Mesenchymal stem cell (in vitro differentiated cells and primary cell): ENCODE measurements around the gene RASA3.

Experiments used
- DNase-seq: peaks from one replicate; pipeline ENCODE4 v3.0.0-alpha.2; 2013
- H2AFZ ChIP-seq: one replicate; pipeline ENCODE4 v1.6.1; 2013; ENCODE audit warnings: low read depth, mild to moderate bottlenecking, control low read depth, inconsistent platforms, low read length, moderate library complexity
- H2AK5ac ChIP-seq: 2 replicates; pipeline ENCODE4 v1.6.1; 2013; ENCODE audit warnings: low read length, moderate library complexity, mild to moderate bottlenecking, inconsistent platforms; ENCODE audit not compliant: severe bottlenecking
- H2BK120ac ChIP-seq: one replicate; pipeline ENCODE4 v1.6.1; 2013; ENCODE audit warnings: low read depth, mild to moderate bottlenecking, inconsistent platforms, low read length, moderate library complexity
- H2BK12ac ChIP-seq, 2 experiments: one replicate each; pipeline ENCODE4 v1.6.1; 2013; ENCODE audit warnings: inconsistent platforms in 2 of 2, low read length in 2 of 2, mild to moderate bottlenecking in 2 of 2, moderate library complexity in 2 of 2, control low read depth in 1 of 2
- H2BK15ac ChIP-seq: one replicate; pipeline ENCODE4 v1.6.1; 2013; ENCODE audit warnings: mild to moderate bottlenecking, low read depth, inconsistent platforms; ENCODE audit not compliant: poor library complexity, severe bottlenecking
- H2BK5ac ChIP-seq: 2 replicates; pipeline ENCODE4 v1.6.1; 2013; ENCODE audit warnings: low read depth, mild to moderate bottlenecking, low read length, control low read depth, inconsistent platforms; ENCODE audit not compliant: poor library complexity, severe bottlenecking
- H3K14ac ChIP-seq, 2 experiments: one replicate each; pipeline ENCODE4 v1.6.1; 2013; ENCODE audit warnings: inconsistent platforms in 2 of 2, low read length in 2 of 2, control low read depth in 1 of 2, mild to moderate bottlenecking in 1 of 2, moderate library complexity in 1 of 2
- H3K18ac ChIP-seq, 2 experiments: one replicate each; pipeline ENCODE4 v1.6.1; 2013; ENCODE audit warnings: inconsistent platforms in 2 of 2, low read length in 2 of 2, control low read depth in 1 of 2, low read depth in 1 of 2, mild to moderate bottlenecking in 1 of 2
- H3K23ac ChIP-seq, 2 experiments: one replicate each; pipeline ENCODE4 v1.6.1; 2013; ENCODE audit warnings: inconsistent platforms in 2 of 2, low read length in 2 of 2, mild to moderate bottlenecking in 2 of 2, moderate library complexity in 2 of 2, control low read depth in 1 of 2
- H3K27ac ChIP-seq: 2 replicates; pipeline ENCODE4 v1.5.1; 2013; ENCODE audit warnings: mild to moderate bottlenecking, moderate library complexity, low read length, control low read depth, inconsistent platforms; ENCODE audit not compliant: poor library complexity, severe bottlenecking
- H3K27me3 ChIP-seq, 2 experiments: 2 replicates each; pipeline versions ENCODE4 v1.6.1 to v1.7.0; 2013; ENCODE audit warnings: low read length in 2 of 2, mild to moderate bottlenecking in 2 of 2, moderate library complexity in 2 of 2, control low read depth in 1 of 2, inconsistent platforms in 1 of 2; ENCODE audit not compliant: control insufficient read depth in 1 of 2, insufficient read depth in 1 of 2
- H3K36me3 ChIP-seq, 2 experiments: 2 replicates each; pipeline versions ENCODE4 v1.6.1 to v1.7.0; 2013; ENCODE audit warnings: low read length in 2 of 2, control low read depth in 1 of 2, inconsistent platforms in 1 of 2, low read depth in 1 of 2, mild to moderate bottlenecking in 1 of 2; ENCODE audit not compliant: insufficient read depth in 2 of 2, control insufficient read depth in 1 of 2
- H3K4ac ChIP-seq, 2 experiments: one replicate each; pipeline ENCODE4 v1.6.1; 2013; ENCODE audit warnings: inconsistent platforms in 2 of 2, low read length in 2 of 2, mild to moderate bottlenecking in 2 of 2, moderate library complexity in 2 of 2, control low read depth in 1 of 2, low read depth in 1 of 2
- H3K4me1 ChIP-seq: 2 replicates; pipeline ENCODE4 v1.6.1; 2013; ENCODE audit warnings: low read depth, low read length, control low read depth; ENCODE audit not compliant: control insufficient read depth, insufficient read depth
- H3K4me2 ChIP-seq: 2 replicates; pipeline ENCODE4 v1.6.1; 2013; ENCODE audit warnings: low read length, mild to moderate bottlenecking, inconsistent platforms; ENCODE audit not compliant: poor library complexity, severe bottlenecking
- H3K4me3 ChIP-seq, 2 experiments: 2 replicates each; pipeline versions ENCODE4 v1.5.1 to v1.7.0; 2013; ENCODE audit warnings: low read length in 2 of 2, mild to moderate bottlenecking in 2 of 2, control low read depth in 1 of 2, low read depth in 1 of 2; ENCODE audit not compliant: insufficient read depth in 1 of 2
- H3K79me1 ChIP-seq: replicated peaks from 2 replicates; pipeline ENCODE4 v1.6.1; 2013; ENCODE audit warnings: mild to moderate bottlenecking, control low read depth, low read length, inconsistent platforms; ENCODE audit not compliant: poor library complexity, severe bottlenecking
- H3K9ac ChIP-seq: 2 replicates; pipeline ENCODE4 v1.7.0; 2013; ENCODE audit warnings: mild to moderate bottlenecking, low read length, moderate library complexity
- H3K9me3 ChIP-seq: 2 replicates; pipeline ENCODE4 v1.7.0; 2013; ENCODE audit warnings: mild to moderate bottlenecking, low read length; ENCODE audit not compliant: control insufficient read depth
- H4K8ac ChIP-seq: one replicate; pipeline ENCODE4 v1.6.1; 2013; ENCODE audit warnings: inconsistent platforms, mild to moderate bottlenecking, low read length, moderate library complexity
- H4K91ac ChIP-seq: one replicate; pipeline ENCODE4 v1.6.1; 2013; ENCODE audit warnings: mild to moderate bottlenecking, low read length, inconsistent platforms
- WGBS: methylation state at CpG from one replicate; pipeline ENCODE4 v1.1.7; 2013; ENCODE audit warnings: mixed read lengths; 5-methylcytosine and 5-hydroxymethylcytosine counted together

Gene RASA3

DNA sequence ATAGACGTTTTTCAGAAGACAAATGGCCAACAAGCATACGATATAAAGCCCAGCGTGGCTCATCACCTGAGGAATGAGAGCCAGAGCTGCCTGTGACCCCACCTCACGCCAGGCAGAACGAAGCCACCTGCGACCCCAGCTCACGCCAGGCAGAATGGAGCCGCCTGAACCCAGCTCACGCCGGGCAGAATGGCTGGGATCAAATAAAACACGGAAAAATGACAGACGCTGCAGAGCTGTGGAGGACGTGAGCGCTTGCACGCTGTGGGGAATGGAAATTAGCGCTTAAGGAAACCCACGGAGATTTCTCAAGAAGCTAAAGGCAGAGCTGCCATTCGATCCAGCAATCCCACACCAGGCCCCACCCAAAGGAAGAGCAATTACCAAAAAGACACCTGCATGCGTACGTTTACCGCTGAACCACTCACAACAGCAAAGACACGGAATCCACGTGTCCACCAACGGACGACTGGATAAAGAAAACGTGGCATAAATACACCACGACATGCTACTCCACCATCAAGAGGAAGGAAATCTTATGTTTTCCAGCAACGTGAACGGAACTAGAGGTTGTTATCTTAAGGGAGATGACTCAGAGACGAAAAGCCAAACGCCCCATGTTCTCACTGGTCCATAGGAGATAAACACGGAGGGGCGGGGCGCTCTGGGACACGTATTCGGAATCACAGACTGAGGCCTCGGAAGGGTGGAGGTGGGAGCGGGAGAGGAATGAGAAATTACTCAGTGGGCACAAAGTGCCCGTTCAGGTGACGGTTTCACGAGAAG, 127.8 kb downstream of the RASA3 start:
- peak overlapping the region; percentile 13 for H3K27ac ChIP-seq
- no peak overlapping the region for H3K4me2 ChIP-seq
- no peak overlapping the region for H2BK15ac ChIP-seq
- peaks cover 63 to 66% of the 10 kb centered on the region in 2 experiments for H3K36me3 ChIP-seq
- no peak overlapping the region for H3K4me3 ChIP-seq
- H2AK5ac ChIP-seq = no peak overlapping the region
- peak overlapping the region; percentile 70 for H4K91ac ChIP-seq
- no peaks in the 10 kb centered on the region for H3K9me3 ChIP-seq
- no peak overlapping the region for H3K14ac ChIP-seq
- H3K4me1 ChIP-seq = peaks cover 17% of the 10 kb centered on the region
- peaks cover 27% of the 10 kb centered on the region for H3K79me1 ChIP-seq
- no peak overlapping the region for H2BK120ac ChIP-seq
- H3K18ac ChIP-seq = no peak overlapping the region
- DNase-seq = peak; percentile 72
- no peak overlapping the region for H2AFZ ChIP-seq
- no peak overlapping the region for H2BK5ac ChIP-seq
- no peak overlapping the region for H3K23ac ChIP-seq
- peak overlapping the region; percentile 59 for H4K8ac ChIP-seq
- H3K27me3 ChIP-seq = no peaks in the 10 kb centered on the region
- H3K9ac ChIP-seq = peak overlapping the region; percentile 33
- H2BK12ac ChIP-seq = no peak overlapping the region
- 81% methylated on average over 40 of the region's 41 CpGs for WGBS
- H3K4ac ChIP-seq = no peak overlapping the region

DNA sequence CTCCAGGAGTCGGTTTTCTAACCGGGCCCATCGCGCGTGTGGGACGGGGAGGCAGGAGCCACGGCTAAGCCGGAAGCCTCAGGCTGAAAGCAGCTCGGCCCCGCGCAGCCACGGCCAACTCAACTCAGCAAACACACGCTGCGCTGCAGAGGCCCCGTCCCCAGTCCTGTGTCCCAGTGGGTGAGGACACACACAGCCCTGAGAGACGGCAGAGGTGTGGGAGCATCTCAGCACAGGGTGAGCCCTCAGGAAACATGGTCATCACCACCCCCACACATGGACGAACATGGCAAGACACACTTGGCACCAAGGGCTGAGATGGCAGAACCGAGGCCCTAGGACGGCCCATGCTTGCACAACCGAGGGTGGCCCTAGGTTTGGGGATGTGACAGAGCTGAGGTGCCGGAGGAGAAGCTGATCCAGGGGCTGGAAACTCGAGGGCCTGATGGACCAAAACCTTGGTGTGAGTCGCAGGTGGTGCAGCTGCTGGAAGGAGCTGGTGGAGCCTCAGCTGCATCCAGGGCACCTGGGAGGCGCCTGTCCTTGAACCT, 129.6 kb downstream of the RASA3 start:
- peaks cover 70 to 71% of the 10 kb centered on the region in 2 experiments for H3K36me3 ChIP-seq
- no peak overlapping the region for H2BK120ac ChIP-seq
- H2BK12ac ChIP-seq = no peak overlapping the region
- H3K9ac ChIP-seq = no peak overlapping the region
- H2AK5ac ChIP-seq = no peak overlapping the region
- H3K9me3 ChIP-seq = no peaks in the 10 kb centered on the region
- H3K27ac ChIP-seq = no peak overlapping the region
- no peak for DNase-seq
- WGBS = 96% methylated on average over 24 of the region's 24 CpGs
- H3K4me1 ChIP-seq = peaks cover 23% of the 10 kb centered on the region
- H3K4me3 ChIP-seq = no peak overlapping the region
- no peak overlapping the region for H4K8ac ChIP-seq
- H3K23ac ChIP-seq = peak overlapping the region in 1 of 2 experiments; percentile 16
- H3K14ac ChIP-seq = no peak overlapping the region
- H2BK15ac ChIP-seq = no peak overlapping the region
- no peaks in the 10 kb centered on the region for H3K27me3 ChIP-seq
- H3K79me1 ChIP-seq = peaks cover 27% of the 10 kb centered on the region
- no peak overlapping the region for H2AFZ ChIP-seq
- no peak overlapping the region for H3K18ac ChIP-seq
- H3K4me2 ChIP-seq = no peak overlapping the region
- no peak overlapping the region for H2BK5ac ChIP-seq
- no peak overlapping the region for H4K91ac ChIP-seq
- no peak overlapping the region for H3K4ac ChIP-seq

DNA sequence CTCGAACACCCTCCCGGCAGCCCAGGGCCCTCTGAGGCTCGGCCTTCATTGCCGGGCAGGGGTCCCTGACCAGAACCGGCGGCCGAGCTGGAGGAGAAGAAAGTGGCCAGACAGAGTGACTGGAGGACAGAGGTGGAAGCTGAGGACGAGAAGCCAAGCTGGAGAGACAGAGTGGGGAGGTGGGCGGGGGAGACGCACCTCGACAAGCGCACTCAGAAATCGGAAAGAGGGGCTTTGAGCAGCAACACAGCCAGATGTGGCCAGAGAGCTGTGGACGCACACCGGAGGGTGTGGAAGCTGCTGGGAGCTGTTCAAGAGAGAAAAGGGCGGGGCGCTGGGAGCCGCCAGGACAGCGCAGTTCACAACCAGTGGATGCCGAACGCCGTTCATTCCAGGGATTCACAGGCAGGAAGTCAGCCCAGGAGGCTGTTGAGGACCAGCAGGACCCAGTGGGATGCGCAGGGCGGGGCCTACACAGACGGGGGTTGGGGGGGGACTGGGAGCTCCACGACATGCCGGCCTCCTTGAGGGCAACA, 130.3 kb downstream of the RASA3 start:
- H2BK5ac ChIP-seq = no peak overlapping the region
- H3K36me3 ChIP-seq = peaks cover 71 to 73% of the 10 kb centered on the region in 2 experiments
- no peak overlapping the region for H3K4ac ChIP-seq
- H3K4me2 ChIP-seq = no peak overlapping the region
- WGBS = 94% methylated on average over 27 of the region's 27 CpGs
- no peak overlapping the region for H3K9ac ChIP-seq
- no peaks in the 10 kb centered on the region for H3K27me3 ChIP-seq
- H3K9me3 ChIP-seq = no peaks in the 10 kb centered on the region
- H2BK120ac ChIP-seq = no peak overlapping the region
- no peak overlapping the region for H4K91ac ChIP-seq
- H3K4me3 ChIP-seq = no peak overlapping the region
- no peak for DNase-seq
- no peak overlapping the region for H3K18ac ChIP-seq
- peaks cover 25% of the 10 kb centered on the region for H3K4me1 ChIP-seq
- H2BK12ac ChIP-seq = no peak overlapping the region
- H2AK5ac ChIP-seq = no peak overlapping the region
- H3K14ac ChIP-seq = no peak overlapping the region
- no peak overlapping the region for H2AFZ ChIP-seq
- H2BK15ac ChIP-seq = no peak overlapping the region
- no peak overlapping the region for H3K23ac ChIP-seq
- H4K8ac ChIP-seq = no peak overlapping the region
- no peak overlapping the region for H3K27ac ChIP-seq
- H3K79me1 ChIP-seq = peaks cover 29% of the 10 kb centered on the region

DNA sequence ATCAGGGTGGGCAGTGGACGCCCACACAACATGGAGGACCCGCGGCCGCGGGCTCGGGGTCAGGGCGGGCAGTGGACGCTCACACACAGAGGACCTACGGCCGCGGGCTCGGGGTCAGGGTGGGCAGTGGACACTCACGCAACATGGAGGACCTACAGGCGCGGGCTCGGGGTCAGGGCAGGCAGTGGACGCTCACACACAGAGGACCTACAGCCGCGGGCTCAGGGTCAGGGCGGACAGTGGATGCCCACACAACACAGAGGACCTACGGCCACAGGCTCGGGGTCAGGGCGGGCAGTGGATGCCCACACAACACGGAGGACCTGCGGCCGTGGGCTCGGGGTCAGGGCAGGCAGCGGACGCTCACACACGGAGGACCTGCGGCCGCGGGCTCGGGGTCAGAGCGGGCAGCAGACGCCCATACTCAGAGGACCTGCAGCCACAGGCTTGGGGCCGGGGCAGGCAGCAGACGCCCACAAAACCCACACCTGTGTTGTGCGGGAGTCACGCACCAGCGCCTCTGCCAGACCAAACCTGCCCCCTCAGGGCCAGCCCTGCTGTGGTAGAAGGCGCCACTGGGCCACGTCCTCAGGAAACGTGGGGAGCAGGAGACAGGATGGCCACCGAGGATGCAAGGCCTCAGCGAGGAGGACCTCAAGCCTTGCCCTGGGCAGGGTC, 131.0 kb downstream of the RASA3 start:
- Histone ChIP-seq H3K4me1 (peaks cover 32% of the 10 kb centered on the region), H3K36me3 (peaks cover 78 to 79% of the 10 kb centered on the region in 2 experiments), H3K79me1 (peaks cover 36% of the 10 kb centered on the region), H3K4me2 (no peak overlapping the region), H3K27ac (no peak overlapping the region), H3K9ac (no peak overlapping the region), H2AK5ac (no peak overlapping the region), H3K9me3 (no peaks in the 10 kb centered on the region), H2BK12ac (no peak overlapping the region), H3K18ac (no peak overlapping the region), H2BK5ac (no peak overlapping the region), H2BK15ac (no peak overlapping the region), H4K8ac (no peak overlapping the region), H3K23ac (no peak overlapping the region), H4K91ac (no peak overlapping the region), H3K4me3 (no peak overlapping the region), H3K4ac (no peak overlapping the region), H2AFZ (no peak overlapping the region), H2BK120ac (no peak overlapping the region), H3K14ac (no peak overlapping the region), H3K27me3 (no peaks in the 10 kb centered on the region)
- WGBS = 94% methylated on average over 46 of the region's 46 CpGs
- DNase-seq = no peak
